Sigmoid colon (tissue), 7 donors: ENCODE results near the gene RGS14. TPM values are rescaled to one million over a fixed set of nuclear protein-coding genes. Genes with fewer than 3 reads are reported as not detected.

ENCODE experiments used
- DNase-seq: peaks from one replicate; pipeline ENCODE4 v3.0.0-alpha.2; 2019
- H3K27ac ChIP-seq, 4 donors: fragments of 200-600 bp; sonication (generic); one replicate each; pipeline ENCODE4 v1.5.1; 2016 to 2019; ENCODE audit warnings: mild to moderate bottlenecking in 1 of 4
- H3K27me3 ChIP-seq, 3 donors: fragments of 200-600 bp; sonication (generic); one replicate each; pipeline ENCODE4 v1.5.1; 2019; ENCODE audit warnings: mild to moderate bottlenecking in 1 of 3
- H3K36me3 ChIP-seq, 4 donors: fragments of 200-600 bp; sonication (generic); one replicate each; pipeline ENCODE4 v1.5.1; 2016 to 2019
- H3K4me1 ChIP-seq, 4 donors: fragments of 200-600 bp; sonication (generic); one replicate each; pipeline ENCODE4 v1.5.1; 2017 to 2019
- H3K4me3 ChIP-seq, 4 donors: fragments of 200-600 bp; sonication (generic); one replicate each; pipeline ENCODE4 v1.5.1; 2017 to 2019; ENCODE audit warnings: mild to moderate bottlenecking in 2 of 4, moderate library complexity in 1 of 4
- H3K9me3 ChIP-seq, 4 donors: fragments of 200-600 bp in 3 of 4; sonication (generic) in 3 of 4; one replicate each; pipeline versions ENCODE4 v1.5.1 to v1.6.1; 2013 to 2019
- EP300 ChIP-seq, 4 donors: sonication (generic); formaldehyde crosslinking; IDR thresholded peaks; one replicate each; pipeline ENCODE4 v1.6.1; 2017; ENCODE audit warnings: antibody characterized with exemption in 4 of 4
- POLR2A ChIP-seq, 2 donors: fragments of 450-650 bp; IDR thresholded peaks; one replicate each; pipeline ENCODE4 v1.6.1; 2016; ENCODE audit warnings: antibody characterized with exemption in 2 of 2, mild to moderate bottlenecking in 2 of 2, moderate library complexity in 2 of 2
- POLR2AphosphoS5 ChIP-seq, 4 donors: sonication (generic); formaldehyde crosslinking; IDR thresholded peaks; one replicate each; pipeline ENCODE4 v1.6.1; 2017; ENCODE audit warnings: antibody characterized with exemption in 4 of 4
- whole genome bisulfite sequencing, 2 donors: extraction: QIAGEN DNeasy Blood & Tissue Kit; methylation state at CpG; one replicate each; pipeline ENCODE4 v1.1.7; 2013; 5-methylcytosine and 5-hydroxymethylcytosine counted together
- intact Hi-C: fragments of 100-400 bp; cut with DNase I; formaldehyde crosslinking; loops from one replicate; pipeline ENCODE4 v1.15.1; 2023
- polyA plus RNA-seq, 3 donors: library from polyadenylated mRNA; stranded (reverse); fragments of 200-250 nt; gene quantifications; one replicate each; pipeline ENCODE4 v1.2.3, GENCODE V29; 2013
- total RNA-seq, 4 donors: library from RNA; depleted of rRNA; stranded (reverse); fragments of >200 nt; gene quantifications; one replicate each; pipeline ENCODE4 v1.1.0, GENCODE V29; 2016
- TF ChIP-seq, protein P1 (sequence below), 4 experiments: fragments of 450-650 bp in 3 of 4; fragments of 200-600 bp in 1 of 4; IDR thresholded peaks; one replicate each; pipeline ENCODE4 v1.5.1; 2016 to 2019; ENCODE audit warnings: antibody characterized with exemption in 4 of 4, mild to moderate bottlenecking in 3 of 4, moderate library complexity in 2 of 4
- donor health status: healthy with polysubstance abuse.
- donor health status: Bipolar disorder and iron deficiency.
- donor health status: healthy.

The RGS14 gene
- total and polyA plus RNA-seq, 7 donors = 9.6 to 26.6 (median 16.2) TPM

DNA sequence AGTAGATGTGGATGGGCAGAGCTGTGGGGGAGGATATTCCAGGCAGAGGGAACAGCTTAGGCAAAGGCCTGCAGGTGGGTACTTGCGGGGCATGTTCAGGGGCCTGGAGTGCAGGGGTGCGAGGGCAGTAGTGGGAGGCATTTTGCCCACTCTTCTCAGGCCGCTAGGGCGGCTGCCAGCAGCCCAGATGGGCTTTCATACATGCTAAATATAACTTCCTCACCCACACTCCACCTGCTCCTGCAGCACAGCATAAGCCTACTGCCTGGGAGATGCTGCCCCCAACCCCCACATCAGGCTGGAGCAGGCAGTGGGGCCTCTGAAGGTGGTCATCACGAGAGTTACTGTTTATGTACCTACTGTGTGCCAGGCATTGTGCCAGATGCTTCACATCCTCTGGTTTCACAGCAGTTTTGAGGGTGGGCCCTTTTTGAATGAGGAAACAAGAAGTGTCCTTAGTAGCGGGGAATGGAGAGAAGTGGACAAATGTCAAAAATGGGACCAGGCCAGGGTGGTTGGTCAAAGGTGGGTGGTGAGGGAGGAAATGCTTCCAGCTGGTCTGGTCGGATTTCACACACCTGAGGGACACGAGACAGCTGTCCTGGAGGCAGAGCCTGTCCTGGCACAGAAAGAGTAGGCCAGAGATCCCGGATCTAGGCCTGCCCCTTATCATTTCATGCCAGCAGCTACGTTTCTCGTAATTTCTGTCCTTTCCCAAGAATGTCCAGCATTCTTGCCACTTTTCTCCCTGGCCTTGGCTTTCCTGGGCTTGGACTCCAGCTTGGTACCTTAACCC is 12.1 kb downstream of the RGS14 start:
- H3K4me1 ChIP-seq = peaks cover 0 to 43% (median 32%) of the 10 kb centered on the region in 4 donors

DNA sequence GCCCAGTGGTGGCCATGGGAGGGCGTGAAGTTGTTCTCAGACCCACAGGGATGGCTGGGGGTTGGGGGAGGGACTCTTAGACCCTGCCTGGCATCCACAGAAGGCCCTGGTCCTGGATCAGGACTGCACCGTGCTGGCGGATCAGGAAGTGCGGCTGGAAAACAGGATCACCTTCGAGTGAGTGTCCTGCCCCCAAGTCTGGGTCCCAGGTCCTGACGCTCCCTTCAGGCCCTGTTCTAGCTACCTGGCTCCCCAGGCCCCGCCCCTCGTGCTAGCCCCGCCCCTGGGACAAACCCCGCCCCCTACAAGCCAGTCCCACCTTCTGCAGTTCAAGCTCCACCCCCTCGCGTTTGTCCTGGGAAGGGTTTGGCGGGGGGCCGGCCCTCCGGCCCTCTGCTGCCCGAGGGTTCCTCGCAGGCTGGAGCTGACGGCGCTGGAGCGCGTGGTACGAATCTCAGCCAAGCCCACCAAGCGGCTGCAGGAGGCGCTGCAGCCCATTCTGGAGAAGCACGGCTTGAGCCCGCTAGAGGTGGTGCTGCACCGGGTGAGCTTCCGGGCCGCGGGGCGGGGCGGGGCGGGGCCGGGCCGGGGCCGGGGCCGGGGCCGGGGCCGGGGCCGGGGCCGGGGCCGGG is 12.9 kb downstream of the RGS14 start:
- peak; percentile 89 for DNase-seq
- TF ChIP-seq POLR2AphosphoS5 (IDR thresholded peaks at IDR 0.05) = no peak
- TF ChIP-seq, protein P1, sequence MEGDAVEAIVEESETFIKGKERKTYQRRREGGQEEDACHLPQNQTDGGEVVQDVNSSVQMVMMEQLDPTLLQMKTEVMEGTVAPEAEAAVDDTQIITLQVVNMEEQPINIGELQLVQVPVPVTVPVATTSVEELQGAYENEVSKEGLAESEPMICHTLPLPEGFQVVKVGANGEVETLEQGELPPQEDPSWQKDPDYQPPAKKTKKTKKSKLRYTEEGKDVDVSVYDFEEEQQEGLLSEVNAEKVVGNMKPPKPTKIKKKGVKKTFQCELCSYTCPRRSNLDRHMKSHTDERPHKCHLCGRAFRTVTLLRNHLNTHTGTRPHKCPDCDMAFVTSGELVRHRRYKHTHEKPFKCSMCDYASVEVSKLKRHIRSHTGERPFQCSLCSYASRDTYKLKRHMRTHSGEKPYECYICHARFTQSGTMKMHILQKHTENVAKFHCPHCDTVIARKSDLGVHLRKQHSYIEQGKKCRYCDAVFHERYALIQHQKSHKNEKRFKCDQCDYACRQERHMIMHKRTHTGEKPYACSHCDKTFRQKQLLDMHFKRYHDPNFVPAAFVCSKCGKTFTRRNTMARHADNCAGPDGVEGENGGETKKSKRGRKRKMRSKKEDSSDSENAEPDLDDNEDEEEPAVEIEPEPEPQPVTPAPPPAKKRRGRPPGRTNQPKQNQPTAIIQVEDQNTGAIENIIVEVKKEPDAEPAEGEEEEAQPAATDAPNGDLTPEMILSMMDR (IDR thresholded peaks at IDR 0.05) = peak in 3 of 4 experiments; percentile 31 to 40 (median 36)
- Histone ChIP-seq H3K4me1 (peaks cover 0 to 40% (median 29%) of the 10 kb centered on the region in 4 donors), H3K27ac (peak overlapping the region; percentile 33 to 54 (median 50)), H3K9me3 (no peaks in the 10 kb centered on the region), H3K4me3 (peak overlapping the region; percentile 2 to 47 (median 42)), H3K27me3 (no peaks in the 10 kb centered on the region), H3K36me3 (no peaks in the 10 kb centered on the region)
- intact Hi-C loops = no loop called here
- 10 to 46% methylated on average over 42 of the region's 42 CpGs for WGBS, 2 donors

More for the DNA sequence above, 12.1 kb downstream of the RGS14 start:
- Histone ChIP-seq H3K9me3 (no peaks in the 10 kb centered on the region), H3K36me3 (no peaks in the 10 kb centered on the region), H3K27ac (peak overlapping the region; percentile 33 to 54 (median 50)), H3K4me3 (no peak overlapping the region), H3K27me3 (no peaks in the 10 kb centered on the region)
- peak; percentile 61 for DNase-seq
- 76 to 77% methylated on average over 11 of the region's 11 CpGs for WGBS, 2 donors
- TF ChIP-seq, protein P1 (IDR thresholded peaks at IDR 0.05) = no peak
- TF ChIP-seq POLR2AphosphoS5 (IDR thresholded peaks at IDR 0.05) = no peak
- intact Hi-C loops = loop anchor here (5.0 kb wide), 1 partner anchor 58 kb away; the partner anchor contains the start of gene MXD3

DNA sequence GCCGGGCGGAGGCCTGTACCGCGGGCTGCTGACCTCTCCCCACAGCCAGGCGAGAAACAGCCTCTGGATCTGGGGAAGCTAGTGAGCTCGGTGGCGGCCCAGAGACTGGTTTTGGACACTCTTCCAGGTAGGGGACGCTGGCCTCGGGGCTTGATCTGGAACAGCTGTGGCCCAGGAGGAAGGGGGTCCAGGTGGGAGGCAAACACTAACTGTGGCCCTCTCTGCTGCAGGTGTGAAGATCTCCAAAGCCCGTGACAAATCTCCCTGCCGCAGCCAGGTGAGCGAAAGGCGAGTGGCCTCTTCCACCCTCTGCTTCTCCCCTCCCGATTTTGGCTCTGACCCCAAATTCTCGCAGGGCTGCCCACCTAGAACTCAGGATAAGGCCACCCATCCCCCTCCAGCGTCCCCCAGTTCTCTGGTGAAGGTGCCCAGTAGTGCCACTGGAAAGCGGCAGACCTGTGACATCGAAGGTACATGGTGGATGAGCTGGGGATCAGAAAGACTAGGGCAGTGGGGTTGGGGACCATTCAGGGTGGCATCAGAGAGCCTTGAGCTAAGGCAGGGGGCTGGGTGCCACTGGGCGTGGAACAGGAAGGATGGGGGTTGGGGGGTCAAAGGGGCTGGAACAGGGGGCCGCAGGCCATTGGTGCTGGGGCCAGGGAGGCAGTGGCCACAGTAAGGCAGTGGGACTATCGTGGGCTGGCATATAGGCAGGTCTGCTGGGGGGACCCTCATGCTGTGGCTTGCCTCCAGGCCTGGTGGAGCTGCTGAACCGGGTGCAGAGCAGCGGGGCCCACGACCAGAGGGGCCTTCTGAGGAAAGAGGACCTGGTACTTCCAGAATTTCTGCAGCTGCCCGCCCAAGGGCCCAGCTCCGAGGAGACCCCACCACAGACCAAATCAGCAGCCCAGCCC is 13.7 kb downstream of the RGS14 start:
- TF ChIP-seq POLR2AphosphoS5 (IDR thresholded peaks at IDR 0.05) (no peak), POLR2A (IDR thresholded peaks at IDR 0.05) (no peak), EP300 (IDR thresholded peaks at IDR 0.05) (no peak)
- TF ChIP-seq, protein P1 (IDR thresholded peaks at IDR 0.05) = no peak
- 49 to 72% methylated on average over 26 of the region's 26 CpGs for WGBS, 2 donors
- Histone ChIP-seq H3K36me3 (no peaks in the 10 kb centered on the region), H3K27ac (peak overlapping the region in 2 of 4 donors; percentile 33 to 51), H3K27me3 (no peaks in the 10 kb centered on the region), H3K9me3 (no peaks in the 10 kb centered on the region), H3K4me1 (peaks cover 0 to 32% (median 21%) of the 10 kb centered on the region in 4 donors), H3K4me3 (peak overlapping the region; percentile 2 to 47 (median 42))
- intact Hi-C loops = no loop called here
- no peak for DNase-seq

DNA sequence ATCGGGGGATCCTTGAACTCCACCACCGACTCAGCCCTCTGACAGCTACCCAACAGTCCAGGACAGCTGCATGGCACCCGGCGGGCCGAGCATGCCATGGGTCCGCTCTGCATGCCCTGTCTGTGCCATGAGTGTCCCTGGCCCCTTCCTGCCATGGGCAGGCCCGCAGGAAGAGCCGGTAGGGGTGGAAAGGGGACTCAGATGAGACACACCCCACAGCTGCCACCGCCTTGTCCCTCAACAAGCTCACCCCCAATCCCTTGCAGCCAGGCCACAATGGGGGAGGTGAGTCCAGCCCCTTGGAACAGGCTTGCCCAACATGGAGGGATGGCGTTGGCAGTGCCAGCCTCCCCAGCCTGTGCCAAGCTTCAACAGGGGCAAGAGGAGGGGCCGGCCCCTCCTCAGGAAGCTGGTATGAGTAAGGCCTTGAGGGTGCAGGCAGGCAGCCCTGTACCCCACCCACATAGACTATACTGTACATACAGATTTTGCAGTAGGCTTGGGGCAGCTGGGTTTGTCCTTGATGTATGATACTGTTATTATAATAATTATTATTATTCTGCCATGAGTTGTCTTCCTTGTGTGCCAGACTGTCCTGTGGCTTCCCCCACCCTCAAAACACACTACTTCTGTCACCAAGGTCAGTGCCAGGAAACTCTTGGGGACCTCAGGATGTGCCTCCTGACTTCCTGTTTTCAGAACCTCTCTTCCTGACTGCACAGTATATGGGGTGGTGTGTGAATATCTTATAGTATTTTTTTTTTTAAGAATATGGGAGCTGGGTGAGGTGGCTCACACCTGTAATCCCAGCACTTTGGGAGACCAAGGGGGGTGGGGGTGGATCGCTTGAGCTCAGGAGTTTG is 14.5 kb downstream of the RGS14 start:
- TF ChIP-seq EP300 (IDR thresholded peaks at IDR 0.05) = no peak
- TF ChIP-seq, protein P1 (IDR thresholded peaks at IDR 0.05) = no peak
- TF ChIP-seq POLR2AphosphoS5 (IDR thresholded peaks at IDR 0.05) = no peak
- no peaks in the 10 kb centered on the region for H3K9me3 ChIP-seq
- H3K4me1 ChIP-seq = peaks cover 0 to 24% (median 16%) of the 10 kb centered on the region in 4 donors
- no peak for DNase-seq
- WGBS, 2 donors = 83 to 90% methylated on average over 12 of the region's 12 CpGs
- no peaks in the 10 kb centered on the region for H3K36me3 ChIP-seq
- H3K4me3 ChIP-seq = no peak overlapping the region
- intact Hi-C loops = no loop called here
- no peak overlapping the region for H3K27ac ChIP-seq
- H3K27me3 ChIP-seq = no peaks in the 10 kb centered on the region
